ENCODE measurements around the gene EXOC7.

DNA sequence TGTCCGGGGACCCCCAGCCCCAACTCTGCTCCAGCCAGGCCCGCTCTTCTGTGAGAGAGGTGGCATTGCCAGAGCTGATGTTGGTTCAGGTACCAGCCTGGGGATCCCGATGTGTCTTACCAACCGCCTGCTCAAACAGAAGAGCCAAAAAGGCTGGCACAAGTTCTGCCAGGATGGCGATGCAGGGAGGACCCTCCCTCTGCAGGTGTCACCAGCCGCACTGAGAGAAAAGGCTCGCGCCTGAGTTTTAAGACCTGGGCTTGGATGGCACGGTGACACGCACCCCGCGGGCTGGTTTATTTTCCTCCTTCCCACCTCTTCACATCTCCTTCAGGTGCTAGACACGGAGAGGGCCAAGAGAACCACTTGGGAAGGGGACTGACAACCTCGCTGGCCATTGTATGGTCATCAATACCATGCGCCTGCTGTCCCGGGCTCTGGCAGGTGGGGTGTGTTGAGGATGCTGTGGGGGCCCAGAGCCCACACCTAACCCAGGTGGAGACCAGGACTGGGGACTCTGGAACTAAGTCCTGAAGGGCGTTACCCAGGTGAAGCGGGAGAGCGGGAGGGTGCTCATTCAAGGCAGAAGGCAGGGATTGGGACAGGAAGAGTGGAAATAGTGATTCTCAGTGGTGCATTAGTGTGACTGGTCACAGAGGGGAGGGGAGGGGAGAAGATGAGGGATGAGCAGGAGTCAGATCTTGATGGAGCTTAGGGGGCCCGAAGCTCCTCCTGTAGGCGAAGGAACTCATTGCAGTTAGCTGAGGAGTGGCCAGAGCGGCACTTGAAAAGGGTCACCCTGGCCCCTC, 21.2 kb upstream of the EXOC7 start:
- TF ChIP-seq, protein P1, sequence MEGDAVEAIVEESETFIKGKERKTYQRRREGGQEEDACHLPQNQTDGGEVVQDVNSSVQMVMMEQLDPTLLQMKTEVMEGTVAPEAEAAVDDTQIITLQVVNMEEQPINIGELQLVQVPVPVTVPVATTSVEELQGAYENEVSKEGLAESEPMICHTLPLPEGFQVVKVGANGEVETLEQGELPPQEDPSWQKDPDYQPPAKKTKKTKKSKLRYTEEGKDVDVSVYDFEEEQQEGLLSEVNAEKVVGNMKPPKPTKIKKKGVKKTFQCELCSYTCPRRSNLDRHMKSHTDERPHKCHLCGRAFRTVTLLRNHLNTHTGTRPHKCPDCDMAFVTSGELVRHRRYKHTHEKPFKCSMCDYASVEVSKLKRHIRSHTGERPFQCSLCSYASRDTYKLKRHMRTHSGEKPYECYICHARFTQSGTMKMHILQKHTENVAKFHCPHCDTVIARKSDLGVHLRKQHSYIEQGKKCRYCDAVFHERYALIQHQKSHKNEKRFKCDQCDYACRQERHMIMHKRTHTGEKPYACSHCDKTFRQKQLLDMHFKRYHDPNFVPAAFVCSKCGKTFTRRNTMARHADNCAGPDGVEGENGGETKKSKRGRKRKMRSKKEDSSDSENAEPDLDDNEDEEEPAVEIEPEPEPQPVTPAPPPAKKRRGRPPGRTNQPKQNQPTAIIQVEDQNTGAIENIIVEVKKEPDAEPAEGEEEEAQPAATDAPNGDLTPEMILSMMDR (IDR thresholded peaks at IDR 0.05): no peak; the same call in 1 of the 2 replicates
- TF ChIP-seq ZFX (IDR thresholded peaks at IDR 0.05; ENCODE audit: borderline replicate concordance): no peak

All from 22Rv1 (cell line).